NCI-H2196 treated with DMSO at 0.1 percent for 48 hours (cell line): ENCODE results near the gene TMEM53.
"Not testable (repeated sequence)": the region's sequence is repeated elsewhere in the genome, so short reads cannot be mapped to it uniquely, and the experiment has no call there.

ENCODE experiments used
- DNase-seq: peaks from one replicate; lab custom pipeline; 2025; ENCODE audit not compliant: unreplicated experiment; lab: John Stamatoyannopoulos, UW

Gene TMEM53

DNA sequence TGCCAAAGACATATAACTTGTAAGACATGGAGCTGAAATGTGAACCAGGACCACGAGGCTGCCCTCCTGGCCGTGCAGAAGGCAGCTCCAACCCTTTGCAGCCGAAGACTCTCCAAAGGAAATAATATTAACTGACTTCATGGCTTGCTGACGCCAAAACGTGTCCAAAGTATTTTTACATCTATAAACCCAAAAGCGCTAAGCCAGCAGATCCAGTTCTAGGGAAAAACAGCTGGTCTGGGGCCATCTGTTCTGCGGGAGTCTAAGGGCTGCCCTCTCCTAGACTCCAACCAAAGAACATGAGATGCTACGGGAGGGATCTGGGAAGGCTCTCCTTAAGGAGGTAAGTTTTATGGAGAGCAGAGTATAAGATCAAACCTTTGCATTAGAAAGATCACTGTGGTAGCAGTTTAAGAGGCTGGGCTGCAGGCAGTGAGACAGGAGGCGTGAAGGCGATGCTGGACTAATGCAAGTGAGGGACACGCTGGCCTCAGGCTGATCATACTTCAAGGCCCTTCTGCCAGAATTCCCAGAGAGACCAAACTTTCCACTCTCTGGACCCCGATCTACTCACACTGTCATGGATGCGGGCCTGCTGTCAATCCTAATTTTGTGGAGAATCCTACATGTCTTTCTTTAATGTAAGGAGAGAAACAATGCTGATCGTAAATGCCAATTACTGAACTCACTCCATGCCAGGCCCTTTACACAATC lies 1.2 kb downstream of the TMEM53 start:
- no peak for DNase-seq

DNA sequence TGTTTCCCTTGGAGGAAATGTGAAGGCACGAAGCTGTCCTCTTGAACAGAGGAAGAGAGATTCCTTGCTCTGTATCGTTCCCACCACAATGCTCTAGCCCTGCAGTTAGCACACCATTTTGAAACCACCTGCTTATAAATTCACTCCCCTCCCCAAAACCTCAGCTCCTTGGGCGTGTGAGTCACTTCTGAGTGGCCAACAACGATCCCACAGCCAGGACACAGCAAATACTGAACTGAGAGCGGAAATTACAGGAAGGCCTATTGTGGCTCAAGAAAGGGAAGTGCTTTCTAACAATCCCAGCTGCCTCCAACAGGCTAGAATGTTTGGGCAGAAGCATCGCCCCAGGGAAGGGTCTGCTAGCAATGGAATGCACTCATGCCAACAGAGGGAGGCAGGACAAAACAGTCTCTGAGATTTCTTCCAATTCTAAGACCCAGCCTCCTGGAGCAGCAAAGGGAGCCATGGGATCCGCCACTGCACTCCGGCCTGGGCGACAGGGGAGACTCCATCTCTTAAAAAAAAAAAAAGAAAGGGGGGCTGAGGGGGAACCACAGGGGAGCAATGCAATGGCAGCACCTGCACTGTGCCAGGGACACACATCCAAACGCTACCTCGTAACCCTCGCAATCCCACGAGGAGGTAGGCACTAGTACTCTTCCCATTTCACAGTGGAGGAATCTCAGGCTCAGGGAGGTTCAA lies 1.9 kb downstream of the TMEM53 start:
- no peak for DNase-seq

DNA sequence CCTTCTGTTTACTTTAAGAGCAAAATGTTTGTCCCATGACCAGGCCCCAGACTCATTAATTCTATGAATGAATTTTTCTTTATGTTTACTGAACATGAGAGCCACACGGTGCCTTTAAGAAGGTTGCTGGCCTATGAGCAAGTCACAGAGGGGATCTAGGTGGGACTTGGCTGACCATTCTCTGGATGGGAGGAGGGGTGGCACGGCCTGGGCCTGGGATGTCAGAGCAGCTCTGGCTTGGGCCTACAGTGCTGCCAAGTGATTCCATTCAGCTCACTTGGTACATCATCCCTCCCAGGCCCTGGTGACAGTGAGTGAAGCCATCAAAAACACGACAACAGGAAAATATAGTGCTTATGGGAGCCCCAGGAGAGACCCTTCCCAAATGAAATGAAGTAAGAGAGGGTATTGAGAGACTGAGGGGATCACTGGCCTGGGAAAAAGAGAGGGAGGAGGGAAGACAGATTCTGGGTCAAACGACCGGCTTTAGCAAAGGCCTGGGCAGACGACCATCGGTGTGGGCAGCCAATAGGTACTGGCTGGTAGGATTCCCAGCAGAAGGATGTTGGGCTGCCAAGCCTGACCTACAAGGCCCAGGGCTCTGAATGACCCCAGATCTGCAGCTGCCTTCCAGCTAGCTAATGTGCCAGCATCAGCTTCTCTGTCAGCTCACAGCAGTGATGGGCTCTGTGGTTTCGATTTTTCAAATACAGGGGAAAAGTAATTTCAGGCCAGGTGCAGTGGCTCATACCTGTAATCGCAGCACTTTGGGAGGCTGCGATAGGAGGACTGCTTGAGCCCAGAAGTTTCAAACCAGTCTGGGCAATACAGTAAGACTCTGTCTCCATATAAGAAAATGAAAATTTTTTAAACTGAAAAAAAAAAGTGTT lies 3.3 kb downstream of the TMEM53 start:
- no peak for DNase-seq

DNA sequence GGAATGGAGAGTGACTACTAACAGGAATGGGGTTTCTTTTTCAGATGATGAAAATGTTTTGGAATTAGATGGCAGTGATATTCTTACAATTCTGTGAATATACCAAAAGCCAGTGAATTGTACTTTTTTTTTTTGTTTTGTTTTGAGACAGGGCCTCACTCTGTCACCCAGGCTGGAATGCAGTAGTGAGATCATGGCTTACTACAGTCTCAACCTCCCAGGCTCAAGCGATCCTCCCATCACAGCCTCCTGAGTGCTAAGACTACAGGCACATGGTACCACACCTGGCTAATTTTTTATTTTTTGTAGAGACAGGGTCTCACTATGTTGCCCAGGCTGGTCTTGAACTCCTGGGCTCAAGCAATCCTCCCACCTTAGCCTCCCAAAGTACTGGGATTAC lies 7.6 kb downstream of the TMEM53 start:
- DNase-seq: not testable (repeated sequence)

DNA sequence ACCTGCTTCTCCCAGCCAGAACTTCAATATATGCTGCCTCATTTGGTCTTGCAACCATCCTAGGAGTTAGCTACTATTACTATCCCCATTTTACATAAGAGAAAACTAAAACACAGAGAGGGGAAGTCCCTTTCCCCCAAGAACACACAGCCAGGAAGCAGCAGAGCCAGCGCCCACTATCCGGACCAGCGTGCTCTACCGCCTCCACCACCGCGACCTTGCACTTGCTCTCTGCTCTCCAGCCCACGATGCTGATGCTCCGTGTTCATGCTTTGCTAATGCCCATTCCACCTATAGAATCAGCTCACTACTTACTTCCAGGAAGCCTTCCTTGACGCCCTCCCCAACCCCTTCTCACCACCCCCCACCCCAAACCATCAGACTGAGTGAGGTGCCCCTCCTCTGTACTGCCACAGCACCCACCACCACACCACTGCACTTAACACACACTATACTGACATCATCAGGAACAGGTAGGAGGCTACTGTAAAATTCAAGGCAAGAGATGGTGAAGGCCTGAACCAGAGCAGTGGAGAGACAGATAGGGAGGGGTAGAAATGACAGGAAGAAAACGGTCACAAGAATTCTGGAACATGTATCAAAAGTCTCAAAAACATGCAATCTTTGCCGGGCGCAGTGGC lies 9.4 kb downstream of the TMEM53 start:
- DNase-seq: no peak

DNA sequence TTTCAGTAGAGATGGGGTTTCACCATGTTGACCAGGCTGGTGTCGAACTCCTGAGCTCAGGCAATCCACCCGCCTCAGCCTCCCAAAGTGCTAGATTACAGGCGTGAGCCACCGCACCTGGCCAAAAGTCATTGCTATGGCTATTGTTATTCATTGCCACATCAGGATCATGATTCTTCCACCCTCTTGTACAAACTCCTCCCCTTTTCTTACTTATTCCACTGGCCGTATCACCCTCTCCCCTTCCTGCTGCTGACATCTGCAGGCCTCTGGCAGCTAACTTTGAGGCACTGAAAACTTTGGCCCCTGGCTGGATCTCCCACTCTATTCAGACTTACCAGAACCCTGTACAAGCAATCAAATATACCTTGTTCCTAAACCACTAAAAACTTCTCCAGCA lies 10.9 kb downstream of the TMEM53 start:
- no peak for DNase-seq

DNA sequence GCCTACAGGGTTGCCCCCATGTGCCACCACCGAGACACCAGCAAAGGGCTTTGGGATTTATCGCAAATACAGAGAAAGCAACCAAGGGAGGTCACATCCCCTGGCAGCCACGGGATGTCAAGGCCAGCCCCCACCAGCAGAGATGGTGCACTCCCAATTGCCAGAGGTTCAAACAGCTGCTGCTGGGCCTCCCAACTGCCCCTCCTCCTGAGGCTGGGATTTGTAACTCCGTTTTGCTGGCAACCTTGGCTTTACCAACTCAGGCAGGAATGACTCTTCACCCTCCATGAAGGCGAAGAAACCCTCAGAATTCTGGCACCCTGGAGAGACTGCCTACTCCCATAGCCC lies 11.6 kb downstream of the TMEM53 start:
- no peak for DNase-seq

DNA sequence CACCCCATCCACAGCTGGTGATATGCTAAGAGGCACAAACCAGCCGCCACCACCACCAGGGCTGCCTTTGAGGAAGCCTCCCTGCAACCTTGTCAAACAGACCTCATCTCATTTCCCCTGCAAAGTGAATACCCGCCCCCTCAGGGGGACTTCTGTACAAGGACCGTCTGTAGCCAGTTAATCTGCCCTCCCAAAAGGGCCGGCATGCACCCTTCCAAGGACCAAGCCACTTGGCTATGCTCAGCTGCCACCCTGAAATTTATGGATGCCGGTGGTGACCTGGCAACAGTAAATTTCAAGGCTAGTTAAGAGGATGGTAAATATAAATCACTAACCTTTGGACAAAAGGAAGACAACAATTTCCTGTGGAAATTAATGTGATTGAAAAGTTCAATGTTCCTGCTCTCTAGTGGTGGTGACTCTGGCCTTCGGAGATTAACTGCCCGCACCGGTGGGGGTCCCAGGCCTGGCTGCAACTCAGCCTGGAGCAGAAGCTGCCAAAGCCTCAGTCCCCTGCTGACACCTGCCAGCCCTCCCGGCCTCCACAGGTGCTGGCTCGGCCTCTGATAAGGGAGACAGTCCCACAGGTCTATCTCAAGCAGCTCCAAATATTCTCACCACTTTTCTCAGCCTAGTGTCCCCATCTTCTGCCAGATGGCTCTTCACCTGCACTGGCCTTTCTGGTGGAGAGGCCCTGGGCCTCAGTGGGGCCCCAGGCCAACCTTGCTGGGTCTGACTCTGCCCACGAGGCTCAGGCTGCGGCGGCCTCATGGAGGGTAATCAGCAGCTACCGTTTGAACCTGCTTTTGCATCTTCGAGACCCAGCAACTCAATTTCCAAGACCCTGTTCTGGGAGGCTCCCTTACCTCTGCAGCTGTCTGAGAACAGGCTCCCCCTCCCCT lies 12.2 kb downstream of the TMEM53 start:
- no peak for DNase-seq

DNA sequence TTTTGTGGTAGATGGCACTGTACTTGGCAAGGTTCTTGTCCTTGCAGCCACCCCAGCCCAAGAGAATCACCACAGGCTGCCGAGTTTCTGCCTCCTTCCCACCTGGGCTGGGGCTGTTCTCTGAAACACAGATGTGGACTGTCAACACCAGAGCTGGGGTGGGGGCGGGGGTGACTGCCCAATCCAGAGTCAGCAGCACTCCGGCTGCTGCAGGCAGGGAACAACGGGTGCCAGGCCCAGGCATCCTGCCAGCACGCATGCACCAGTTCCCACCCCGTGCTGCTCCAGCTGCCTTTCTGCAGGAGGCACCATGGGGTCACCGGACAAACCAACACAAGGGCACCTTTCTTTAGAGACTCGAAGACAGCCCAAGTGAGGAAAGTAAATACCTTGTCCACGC lies 14.1 kb downstream of the TMEM53 start:
- DNase-seq: peak; percentile 76

DNA sequence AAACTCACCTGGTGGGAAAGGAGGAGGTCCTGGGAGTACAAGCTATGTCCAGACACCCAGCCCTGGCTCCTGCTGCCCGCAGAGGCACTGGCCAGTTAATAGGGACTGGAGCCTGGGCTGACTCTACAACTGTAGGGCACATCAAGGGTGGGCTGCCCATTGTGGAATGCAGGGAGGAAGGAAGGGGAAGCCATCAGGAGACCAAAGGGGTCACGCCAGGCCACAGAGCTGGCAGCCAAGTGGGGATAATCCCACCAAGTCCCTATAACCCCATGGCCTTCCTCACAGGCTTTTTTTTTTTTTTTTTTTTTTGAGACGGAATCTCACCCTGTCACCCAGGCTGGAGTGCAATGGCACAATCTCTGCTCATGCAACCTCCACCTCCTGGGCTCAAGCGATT lies 14.7 kb downstream of the TMEM53 start:
- DNase-seq: no peak

DNA sequence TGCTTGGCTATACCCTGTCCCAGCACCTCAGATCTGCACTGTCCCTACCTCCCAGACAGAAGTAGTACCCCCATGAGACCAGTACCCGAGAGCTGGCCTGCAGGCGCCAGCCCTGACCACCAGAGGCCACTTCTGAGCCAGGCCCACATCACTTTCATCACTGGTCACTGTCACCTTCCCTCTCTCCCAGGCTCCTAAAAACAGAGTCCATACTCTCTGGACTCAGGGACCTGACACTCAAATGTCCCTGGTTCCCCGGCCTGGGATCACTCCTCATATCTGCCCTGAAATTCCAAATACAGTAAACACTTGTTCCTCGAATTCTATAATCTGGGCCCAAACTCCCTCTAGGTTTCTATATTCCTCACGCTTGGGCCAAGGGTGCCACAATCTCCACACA lies 18.7 kb downstream of the TMEM53 start:
- DNase-seq: peak; percentile 12

DNA sequence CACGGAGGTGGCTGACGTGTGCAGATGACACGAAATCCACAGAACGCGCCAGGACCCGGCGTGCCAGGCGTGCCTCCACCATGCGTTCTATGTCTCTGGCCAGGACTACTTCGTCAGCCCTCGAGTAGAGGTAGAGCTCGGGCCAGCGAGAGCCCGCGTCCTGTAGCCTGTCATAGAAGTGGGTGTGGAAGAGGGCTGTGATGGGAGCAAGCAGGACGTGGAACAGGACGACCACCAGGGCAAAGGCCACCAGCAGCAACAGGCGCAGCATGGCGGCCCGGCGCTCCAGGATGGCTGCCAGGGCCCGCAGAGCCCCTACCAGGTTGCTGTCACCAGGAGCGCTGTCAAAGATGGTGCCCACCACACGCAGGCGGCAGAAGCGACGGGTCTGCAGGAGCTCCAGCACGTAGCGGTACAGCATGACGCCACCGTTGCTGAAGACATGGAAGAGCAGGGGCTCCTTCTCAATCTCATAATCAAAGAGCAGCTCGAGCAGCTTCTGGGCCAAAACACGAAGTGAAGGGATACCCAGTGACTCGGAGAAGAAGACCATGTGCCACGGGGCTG lies 19.6 kb downstream of the TMEM53 start:
- DNase-seq: no peak

DNA sequence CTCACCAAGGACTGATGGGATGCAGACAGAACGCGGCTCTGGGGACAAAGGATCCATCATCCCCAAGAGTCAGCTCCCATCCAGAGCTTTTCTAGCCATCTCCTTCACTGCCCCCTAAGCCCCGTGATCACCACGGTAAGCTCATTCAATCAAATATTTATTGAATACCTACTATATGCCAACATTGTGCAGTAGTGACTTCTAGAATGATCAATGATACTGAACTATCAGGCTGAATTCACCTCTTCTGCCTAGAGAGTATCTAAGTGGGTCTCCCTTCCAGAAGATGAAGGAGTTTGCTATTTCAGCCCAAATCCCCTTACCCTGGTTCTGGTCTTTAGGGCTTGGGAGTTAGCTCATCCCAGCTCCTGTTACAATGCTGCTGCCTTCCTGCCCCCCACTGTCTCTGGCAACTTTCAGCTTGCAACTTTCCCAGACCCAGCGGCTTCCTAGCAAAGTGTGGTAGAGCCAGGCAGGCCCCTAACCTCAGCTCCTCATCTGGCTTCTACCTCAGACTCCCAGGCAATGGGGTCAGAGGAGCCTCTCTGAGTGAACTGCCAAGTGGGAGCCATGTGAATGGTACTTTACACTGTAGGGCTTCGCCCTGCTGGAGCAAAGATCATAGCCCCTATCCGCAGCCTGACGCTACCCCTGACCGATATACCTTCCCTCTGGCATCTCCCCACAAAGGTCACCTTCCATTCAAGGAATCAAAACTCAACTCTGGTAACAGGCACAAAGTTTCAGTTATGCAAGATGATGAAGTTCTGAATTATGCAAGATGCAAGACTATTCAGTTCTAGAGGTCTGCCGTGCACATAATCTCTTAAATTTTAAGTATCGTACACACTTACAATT lies 20.9 kb downstream of the TMEM53 start:
- DNase-seq: no peak

DNA sequence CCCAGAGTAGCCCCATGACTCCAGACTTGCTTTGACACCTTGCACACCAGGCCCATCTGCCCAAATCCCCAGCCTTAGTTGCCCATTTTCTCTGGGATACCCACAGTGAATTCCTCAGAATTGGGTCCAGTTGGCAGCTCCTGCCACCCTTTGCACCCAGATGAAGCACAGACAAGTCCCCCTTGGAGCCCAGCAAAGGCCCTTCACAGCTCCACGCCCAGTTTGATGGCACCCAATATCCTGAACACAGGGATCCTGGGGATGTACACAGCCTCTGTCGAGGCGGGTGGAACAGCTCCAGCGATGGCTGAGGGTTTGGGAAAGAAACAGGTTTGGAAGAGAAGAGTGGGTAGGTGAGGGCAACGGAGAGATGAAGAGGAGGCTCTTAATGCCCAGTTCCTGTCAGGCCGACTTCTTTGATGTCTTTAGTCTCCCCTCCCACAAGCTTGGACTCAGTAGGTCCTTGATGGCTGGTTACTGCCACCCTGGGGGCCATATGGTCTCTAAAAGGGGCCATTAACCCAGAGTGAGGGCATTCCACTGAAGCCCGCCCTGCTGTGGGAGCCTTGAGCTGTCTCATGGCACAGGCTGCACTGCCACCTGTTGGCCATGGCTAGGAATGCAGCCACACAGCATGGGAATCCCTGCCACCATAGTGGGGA lies 21.7 kb downstream of the TMEM53 start:
- peak; percentile 38 for DNase-seq

DNA sequence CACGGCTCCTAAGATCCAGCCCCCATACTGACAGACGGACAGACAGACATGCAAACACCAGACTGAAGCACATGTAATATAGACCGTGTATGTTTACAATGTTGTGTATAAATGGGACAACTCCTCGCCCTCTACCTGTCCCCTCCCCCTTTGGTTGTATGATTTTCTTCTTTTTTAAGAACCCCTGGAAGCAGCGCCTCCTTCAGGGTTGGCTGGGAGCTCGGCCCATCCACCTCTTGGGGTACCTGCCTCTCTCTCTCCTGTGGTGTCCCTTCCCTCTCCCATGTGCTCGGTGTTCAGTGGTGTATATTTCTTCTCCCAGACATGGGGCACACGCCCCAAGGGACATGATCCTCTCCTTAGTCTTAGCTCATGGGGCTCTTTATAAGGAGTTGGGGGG lies 23.2 kb downstream of the TMEM53 start:
- DNase-seq: no peak

DNA sequence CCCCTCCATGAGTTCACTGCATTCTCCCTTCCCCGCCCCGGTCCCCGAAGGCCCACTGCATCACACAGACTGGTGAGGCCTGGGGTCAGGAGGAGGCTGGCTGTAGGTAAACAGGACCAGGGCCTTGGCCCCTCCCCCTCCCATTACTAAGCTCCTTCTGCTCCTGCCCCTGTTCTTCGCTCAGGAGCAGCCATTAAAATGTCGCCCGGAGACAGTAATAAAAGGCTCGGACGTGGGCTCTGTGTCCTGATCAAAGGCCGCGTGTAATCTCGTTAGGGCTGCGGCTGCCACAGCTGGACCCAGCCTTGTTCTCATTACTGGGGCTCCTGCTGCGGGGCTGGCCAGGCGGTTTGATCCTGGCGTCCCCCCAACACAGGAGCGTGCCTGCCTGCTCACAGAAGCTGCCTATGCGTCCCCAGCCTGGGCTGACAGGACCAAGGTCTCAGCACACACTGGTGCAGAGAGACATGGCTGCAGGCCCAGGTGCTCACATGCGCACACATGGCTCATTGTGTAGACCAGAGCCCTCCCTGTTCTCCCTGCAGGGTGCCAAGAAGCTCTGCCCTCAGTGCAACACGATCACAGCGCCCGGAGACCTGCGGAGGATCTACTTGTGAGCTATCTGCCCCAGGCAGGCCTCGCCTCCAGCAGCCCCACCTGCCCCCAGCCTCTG lies 24.0 kb downstream of the TMEM53 start:
- DNase-seq: peak; percentile 71

DNA sequence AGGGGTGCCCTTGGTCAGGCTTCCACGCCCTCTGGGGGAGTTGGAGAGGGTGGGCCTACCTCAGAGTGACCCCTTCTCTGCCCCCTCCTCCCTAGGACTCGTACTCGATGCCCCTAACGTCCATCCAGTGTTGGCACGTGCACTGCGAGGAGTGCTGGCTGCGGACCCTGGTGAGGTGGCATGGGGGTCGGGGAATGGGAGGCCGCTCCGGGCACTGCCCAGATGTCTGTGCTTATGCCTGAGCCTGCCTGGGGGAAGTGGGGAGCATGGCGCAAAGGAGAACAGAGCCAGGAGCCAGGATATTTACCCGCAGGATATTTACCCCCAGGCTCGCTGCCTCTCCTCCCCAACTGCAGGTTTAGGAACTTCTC lies 24.5 kb downstream of the TMEM53 start:
- DNase-seq: no peak
